A549 (cell line): ENCODE measurements around the gene HOXB1.

Source experiments
- CBX8 ChIP-seq: fragments of 200-600 bp; sonication (generic); IDR thresholded peaks from 2 replicates; pipeline ENCODE4 v1.6.1; 2016
- POLR2A ChIP-seq: IDR thresholded peaks from 2 replicates; pipeline ENCODE4 v1.6.1; 2012; ENCODE audit warnings: mild to moderate bottlenecking, low read length
- RAD21 ChIP-seq, 2 experiments: fragments of >200 bp in 1 of 2; sonication (Bioruptor Twin) in 1 of 2; formaldehyde crosslinking in 1 of 2; IDR thresholded peaks in 1 of 2; conservative IDR thresholded peaks in 1 of 2; 2 replicates in 1 of 2; 3 replicates in 1 of 2; pipeline ENCODE4 v1.6.1; 2012 to 2018; ENCODE audit warnings: inconsistent platforms in 1 of 2
- SMC3 ChIP-seq: fragments of >200 bp; sonication (Bioruptor Twin); formaldehyde crosslinking; IDR thresholded peaks from 3 replicates; pipeline ENCODE4 v1.6.1; 2018; ENCODE audit warnings: inconsistent platforms
- ZSCAN20 ChIP-seq: fragments of 250-450 bp; sonication (Bioruptor Pico); IDR thresholded peaks from 2 replicates; pipeline ENCODE4 v1.8.0; 2022; ENCODE audit warnings: mild to moderate bottlenecking, moderate library complexity
- TF ChIP-seq, protein P1 (sequence below): fragments of 200-600 bp; sonication (generic); IDR thresholded peaks from 2 replicates; pipeline ENCODE4 v1.6.1; 2016; ENCODE audit warnings: antibody characterized with exemption, mild to moderate bottlenecking, moderate library complexity
- TF ChIP-seq, protein P2 (sequence below): fragments of >200 bp; sonication (Bioruptor Twin); formaldehyde crosslinking; IDR thresholded peaks from 3 replicates; pipeline ENCODE4 v1.5.1; 2016

DNA sequence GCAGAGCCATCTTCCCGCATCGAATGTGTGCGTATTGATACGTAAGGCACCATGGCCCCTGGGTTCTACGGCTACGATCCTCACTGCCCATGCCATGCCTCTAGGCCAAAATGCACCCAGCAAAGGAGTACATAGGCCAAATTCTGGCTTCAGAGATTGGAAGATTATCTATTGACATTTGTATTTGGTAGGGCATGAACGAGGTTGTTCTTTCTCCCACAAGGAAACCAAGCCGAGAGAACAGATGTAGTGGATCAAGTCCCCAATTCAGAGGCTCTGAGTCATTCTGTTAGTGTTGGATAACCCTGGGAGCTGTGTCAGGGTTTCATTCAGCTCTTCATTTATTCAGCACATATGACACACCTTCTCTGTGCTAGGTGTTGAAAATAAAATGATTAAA, 36.5 kb downstream of the HOXB1 start:
- TF ChIP-seq, protein P1, sequence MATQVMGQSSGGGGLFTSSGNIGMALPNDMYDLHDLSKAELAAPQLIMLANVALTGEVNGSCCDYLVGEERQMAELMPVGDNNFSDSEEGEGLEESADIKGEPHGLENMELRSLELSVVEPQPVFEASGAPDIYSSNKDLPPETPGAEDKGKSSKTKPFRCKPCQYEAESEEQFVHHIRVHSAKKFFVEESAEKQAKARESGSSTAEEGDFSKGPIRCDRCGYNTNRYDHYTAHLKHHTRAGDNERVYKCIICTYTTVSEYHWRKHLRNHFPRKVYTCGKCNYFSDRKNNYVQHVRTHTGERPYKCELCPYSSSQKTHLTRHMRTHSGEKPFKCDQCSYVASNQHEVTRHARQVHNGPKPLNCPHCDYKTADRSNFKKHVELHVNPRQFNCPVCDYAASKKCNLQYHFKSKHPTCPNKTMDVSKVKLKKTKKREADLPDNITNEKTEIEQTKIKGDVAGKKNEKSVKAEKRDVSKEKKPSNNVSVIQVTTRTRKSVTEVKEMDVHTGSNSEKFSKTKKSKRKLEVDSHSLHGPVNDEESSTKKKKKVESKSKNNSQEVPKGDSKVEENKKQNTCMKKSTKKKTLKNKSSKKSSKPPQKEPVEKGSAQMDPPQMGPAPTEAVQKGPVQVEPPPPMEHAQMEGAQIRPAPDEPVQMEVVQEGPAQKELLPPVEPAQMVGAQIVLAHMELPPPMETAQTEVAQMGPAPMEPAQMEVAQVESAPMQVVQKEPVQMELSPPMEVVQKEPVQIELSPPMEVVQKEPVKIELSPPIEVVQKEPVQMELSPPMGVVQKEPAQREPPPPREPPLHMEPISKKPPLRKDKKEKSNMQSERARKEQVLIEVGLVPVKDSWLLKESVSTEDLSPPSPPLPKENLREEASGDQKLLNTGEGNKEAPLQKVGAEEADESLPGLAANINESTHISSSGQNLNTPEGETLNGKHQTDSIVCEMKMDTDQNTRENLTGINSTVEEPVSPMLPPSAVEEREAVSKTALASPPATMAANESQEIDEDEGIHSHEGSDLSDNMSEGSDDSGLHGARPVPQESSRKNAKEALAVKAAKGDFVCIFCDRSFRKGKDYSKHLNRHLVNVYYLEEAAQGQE = no peak
- TF ChIP-seq CBX8 (no peak), SMC3 (no peak), RAD21 (conservative IDR thresholded peaks at IDR 0.05 in 1 of 2, IDR thresholded peaks at IDR 0.05 in 1 of 2) (no peak), POLR2A (no peak), ZSCAN20 (CRISPR knock-in tag) (no peak)
- TF ChIP-seq, protein P2, sequence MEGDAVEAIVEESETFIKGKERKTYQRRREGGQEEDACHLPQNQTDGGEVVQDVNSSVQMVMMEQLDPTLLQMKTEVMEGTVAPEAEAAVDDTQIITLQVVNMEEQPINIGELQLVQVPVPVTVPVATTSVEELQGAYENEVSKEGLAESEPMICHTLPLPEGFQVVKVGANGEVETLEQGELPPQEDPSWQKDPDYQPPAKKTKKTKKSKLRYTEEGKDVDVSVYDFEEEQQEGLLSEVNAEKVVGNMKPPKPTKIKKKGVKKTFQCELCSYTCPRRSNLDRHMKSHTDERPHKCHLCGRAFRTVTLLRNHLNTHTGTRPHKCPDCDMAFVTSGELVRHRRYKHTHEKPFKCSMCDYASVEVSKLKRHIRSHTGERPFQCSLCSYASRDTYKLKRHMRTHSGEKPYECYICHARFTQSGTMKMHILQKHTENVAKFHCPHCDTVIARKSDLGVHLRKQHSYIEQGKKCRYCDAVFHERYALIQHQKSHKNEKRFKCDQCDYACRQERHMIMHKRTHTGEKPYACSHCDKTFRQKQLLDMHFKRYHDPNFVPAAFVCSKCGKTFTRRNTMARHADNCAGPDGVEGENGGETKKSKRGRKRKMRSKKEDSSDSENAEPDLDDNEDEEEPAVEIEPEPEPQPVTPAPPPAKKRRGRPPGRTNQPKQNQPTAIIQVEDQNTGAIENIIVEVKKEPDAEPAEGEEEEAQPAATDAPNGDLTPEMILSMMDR = no peak
